GM12864 (cell line): ENCODE results near the gene ARFGAP1.

Experiments
- DNase-seq: peaks from one replicate; pipeline ENCODE4 v3.0.0-alpha.2; 2011; ENCODE audit warnings: low read depth
- H3K4me3 ChIP-seq: 2 replicates; pipeline ENCODE4 v1.5.1; 2011; ENCODE audit warnings: mild to moderate bottlenecking, low read depth, low read length, control low read depth
- CTCF ChIP-seq: IDR thresholded peaks from 2 replicates; pipeline ENCODE4 v1.5.1; 2011; ENCODE audit warnings: low read depth, mild to moderate bottlenecking, moderate library complexity, low read length, control low read depth, inconsistent platforms; ENCODE audit errors: missing control alignments

Gene ARFGAP1

GRCh38 chr20:63227260-63227659 lies 45.4 kb upstream of the ARFGAP1 start:
- DNase-seq: no peak
- H3K4me3 ChIP-seq: no peak overlapping the region
- TF ChIP-seq CTCF: no peak

- DNase-seq: no peak
- no peak for TF ChIP-seq CTCF
Observed at GRCh38 chr20:63228806-63229205, 43.8 kb upstream of the ARFGAP1 start.

GRCh38 chr20:63230800-63231268 lies 41.8 kb upstream of the ARFGAP1 start:
- DNase-seq: no peak
- TF ChIP-seq CTCF: peak; percentile 15
- no peak overlapping the region for H3K4me3 ChIP-seq

More at GRCh38 chr20:63228806-63229205, 43.8 kb upstream of the ARFGAP1 start:
- no peak overlapping the region for H3K4me3 ChIP-seq

- no peak for DNase-seq
- H3K4me3 ChIP-seq: no peak overlapping the region
- no peak for TF ChIP-seq CTCF
Observed at GRCh38 chr20:63232235-63233060, 40.2 kb upstream of the ARFGAP1 start.

- TF ChIP-seq CTCF: no peak
- H3K4me3 ChIP-seq: no peak overlapping the region
- DNase-seq: no peak
Observed at GRCh38 chr20:63233061-63233344, 39.6 kb upstream of the ARFGAP1 start.

GRCh38 chr20:63233924-63234323 lies 38.7 kb upstream of the ARFGAP1 start:
- DNase-seq: no peak
- no peak overlapping the region for H3K4me3 ChIP-seq
- TF ChIP-seq CTCF: no peak
